HG02588 (cell line): Measurements from ENCODE around the gene WNT3A.
A peak's percentile ranks its signal among the peaks of the same experiment; 100 is the strongest.

Source experiments
- ATAC-seq: cut with Tn5 transposase; IDR thresholded peaks from one replicate; pipeline ENCODE4 v1.9.1; 2021; ENCODE audit warnings: mild to moderate bottlenecking, moderate library complexity; ENCODE audit not compliant: unreplicated experiment

The WNT3A gene

GRCh38 chr1:228066891-228067654 lies 60.3 kb downstream of the WNT3A start:
- ATAC-seq = no peak

- ATAC-seq = no peak
Measured at GRCh38 chr1:228068359-228068758, 61.6 kb downstream of the WNT3A start.

- ATAC-seq = no peak
Measured at GRCh38 chr1:228070173-228070572, 63.4 kb downstream of the WNT3A start.

GRCh38 chr1:228070851-228071250 lies 64.1 kb downstream of the WNT3A start:
- no peak for ATAC-seq

- no peak for ATAC-seq
Measured at GRCh38 chr1:228071839-228072657, 65.2 kb downstream of the WNT3A start.

GRCh38 chr1:228072658-228073043 lies 65.9 kb downstream of the WNT3A start:
- no peak for ATAC-seq

- ATAC-seq = no peak
Measured at GRCh38 chr1:228073061-228073856, 66.5 kb downstream of the WNT3A start.

- no peak for ATAC-seq
Measured at GRCh38 chr1:228073857-228074545, 67.2 kb downstream of the WNT3A start.

GRCh38 chr1:228074954-228075730 lies 68.3 kb downstream of the WNT3A start:
- ATAC-seq = no peak

GRCh38 chr1:228075801-228076271 lies 69.0 kb downstream of the WNT3A start:
- ATAC-seq = no peak

- ATAC-seq = no peak
Measured at GRCh38 chr1:228076796-228077430, 70.1 kb downstream of the WNT3A start.

- ATAC-seq = no peak
Measured at GRCh38 chr1:228077565-228078330, 71.0 kb downstream of the WNT3A start.

GRCh38 chr1:228079013-228079412 lies 72.2 kb downstream of the WNT3A start:
- no peak for ATAC-seq

GRCh38 chr1:228079601-228080263 lies 72.9 kb downstream of the WNT3A start:
- ATAC-seq = no peak

GRCh38 chr1:228081144-228081543 lies 74.3 kb downstream of the WNT3A start:
- ATAC-seq = no peak

GRCh38 chr1:228081578-228082213 lies 74.9 kb downstream of the WNT3A start:
- ATAC-seq = peak; percentile 7

- ATAC-seq = peak; percentile 75
Measured at GRCh38 chr1:228082214-228082917, 75.6 kb downstream of the WNT3A start, which contains the start of gene ARF1. Gene ARF1 (plus strand): TSS chr1:228082708. CDS start chr1:228097115, 14,407 bp downstream.
